IMR-90 (cell line): ENCODE results near the gene LRRC26. TPM values are rescaled to one million over a fixed set of nuclear protein-coding genes. Genes with fewer than 3 reads are reported as not detected.
A peak's percentile ranks its signal among the peaks of the same experiment; 100 is the strongest.

ENCODE experiments used
- ATAC-seq: fragments of 200-7000 bp; cut with Tn5 transposase; 2 replicates; pipeline ENCODE4 v1.9.1; 2020; ENCODE audit warnings: low read depth, mild to moderate bottlenecking, moderate library complexity
- BruUV-seq: library from RNA; stranded (reverse); fragments of 400-500 nt; replicated peaks from 2 replicates; lab custom pipeline; 2021; lab: Mats Ljungman, UMichigan
- CTCF ChIA-PET: fragments of 300-600 bp; formaldehyde crosslinking; extraction: SDS; loops from one replicate; lab custom pipeline; 2021; ENCODE audit warnings: antibody characterized with exemption; lab: Yijun Ruan, JAX
- POLR2A ChIA-PET: fragments of 300-600 bp; sonication (Branson Sonifier 250); formaldehyde crosslinking; loops from one replicate; lab custom pipeline; 2022; ENCODE audit warnings: antibody characterized with exemption; ENCODE audit not compliant: unreplicated experiment; lab: Charles Lee
- DNase-seq: peaks from one replicate; pipeline ENCODE4 v3.0.0; 2013
- H2AFZ ChIP-seq: replicated peaks from 2 replicates; pipeline ENCODE3; 2013; ENCODE audit warnings: low read length, mild to moderate bottlenecking; ENCODE audit not compliant: poor library complexity
- H2AK5ac ChIP-seq: 2 replicates; pipeline ENCODE4 v1.6.1; 2013; ENCODE audit warnings: low read depth, low read length, inconsistent platforms
- H2AK9ac ChIP-seq: replicated peaks from 2 replicates; pipeline ENCODE3; 2013; ENCODE audit warnings: mild to moderate bottlenecking, low read depth, low read length, moderate library complexity; ENCODE audit not compliant: poor library complexity
- H2BK120ac ChIP-seq: 2 replicates; pipeline ENCODE4 v1.6.1; 2013; ENCODE audit warnings: low read depth, low read length, inconsistent platforms
- H2BK15ac ChIP-seq: 3 replicates; pipeline ENCODE4 v1.6.1; 2013; ENCODE audit warnings: low read depth, low read length, inconsistent platforms
- H2BK20ac ChIP-seq: 2 replicates; pipeline ENCODE4 v1.6.1; 2013; ENCODE audit warnings: low read depth, mild to moderate bottlenecking, inconsistent platforms, low read length, moderate library complexity
- H2BK5ac ChIP-seq: 2 replicates; pipeline ENCODE4 v1.6.1; 2013; ENCODE audit warnings: mild to moderate bottlenecking, low read depth, low read length, inconsistent platforms; ENCODE audit not compliant: poor library complexity, severe bottlenecking
- H3K14ac ChIP-seq: replicated peaks from 2 replicates; pipeline ENCODE4 v1.6.1; 2013; ENCODE audit warnings: low read depth, low read length, inconsistent platforms
- H3K18ac ChIP-seq: 2 replicates; pipeline ENCODE4 v1.6.1; 2013; ENCODE audit warnings: low read depth, low read length, control low read depth
- H3K23ac ChIP-seq: 2 replicates; pipeline ENCODE4 v1.6.1; 2013; ENCODE audit warnings: low read depth, low read length, inconsistent platforms
- H3K27ac ChIP-seq: 2 replicates; pipeline ENCODE4 v1.5.1; 2013; ENCODE audit warnings: mild to moderate bottlenecking, control low read depth, low read length; ENCODE audit not compliant: insufficient read depth
- H3K27me3 ChIP-seq: 2 replicates; pipeline ENCODE4 v1.6.1; 2013; ENCODE audit warnings: low read length; ENCODE audit not compliant: control insufficient read depth, insufficient read depth
- H3K36me3 ChIP-seq: 2 replicates; pipeline ENCODE4 v1.6.1; 2013; ENCODE audit warnings: low read length, mixed read lengths; ENCODE audit not compliant: control insufficient read depth, insufficient read depth
- H3K4ac ChIP-seq: 2 replicates; pipeline ENCODE4 v1.6.1; 2013; ENCODE audit warnings: low read depth, low read length, inconsistent platforms
- H3K4me1 ChIP-seq: 2 replicates; pipeline ENCODE4 v1.6.1; 2013; ENCODE audit warnings: low read length, mixed read lengths; ENCODE audit not compliant: control insufficient read depth, insufficient read depth
- H3K4me2 ChIP-seq: 2 replicates; pipeline ENCODE4 v1.6.1; 2013; ENCODE audit warnings: low read depth, mild to moderate bottlenecking, control low read depth, low read length, moderate library complexity
- H3K4me3 ChIP-seq: 2 replicates; pipeline ENCODE4 v1.5.1; 2013; ENCODE audit warnings: low read depth, mild to moderate bottlenecking, control low read depth, low read length, moderate library complexity; ENCODE audit not compliant: insufficient read depth
- H3K56ac ChIP-seq: 2 replicates; pipeline ENCODE4 v1.6.1; 2013; ENCODE audit warnings: low read length, inconsistent platforms; ENCODE audit not compliant: insufficient read depth; ENCODE audit errors: extremely low read depth
- H3K79me1 ChIP-seq, 2 experiments: 2 replicates each; pipeline ENCODE4 v1.6.1; 2013; ENCODE audit warnings: low read length in 2 of 2, inconsistent platforms in 1 of 2, low read depth in 1 of 2
- H3K9ac ChIP-seq: 2 replicates; pipeline ENCODE4 v1.6.1; 2013; ENCODE audit warnings: low read depth, low read length, control low read depth
- H3K9me1 ChIP-seq: 2 replicates; pipeline ENCODE4 v1.6.1; 2013; ENCODE audit warnings: low read length, inconsistent platforms; ENCODE audit not compliant: insufficient read depth
- H3K9me3 ChIP-seq: 2 replicates; pipeline ENCODE4 v1.6.1; 2013; ENCODE audit warnings: low read length; ENCODE audit not compliant: control insufficient read depth, insufficient read depth
- H4K20me1 ChIP-seq: 2 replicates; pipeline ENCODE4 v1.6.1; 2013; ENCODE audit warnings: low read length, inconsistent platforms; ENCODE audit not compliant: insufficient read depth
- H4K5ac ChIP-seq: 2 replicates; pipeline ENCODE4 v1.6.1; 2013; ENCODE audit warnings: mild to moderate bottlenecking, low read depth, low read length, control low read depth
- H4K8ac ChIP-seq, 2 experiments: 2 replicates each; pipeline ENCODE4 v1.6.1; 2013; ENCODE audit warnings: low read depth in 2 of 2, low read length in 2 of 2, control low read depth in 1 of 2, inconsistent platforms in 1 of 2
- H4K91ac ChIP-seq: 2 replicates; pipeline ENCODE4 v1.6.1; 2013; ENCODE audit warnings: low read depth, low read length, inconsistent platforms; ENCODE audit not compliant: insufficient read depth
- BHLHE40 ChIP-seq: fragments of 150-350 bp; IDR thresholded peaks from 2 replicates; pipeline ENCODE4 v1.6.1; 2016; ENCODE audit warnings: mild to moderate bottlenecking, low read depth, low read length
- CHD1 ChIP-seq: IDR thresholded peaks from 2 replicates; pipeline ENCODE4 v1.6.1; 2012; ENCODE audit warnings: low read depth, low read length, improper control_type of control experiment
- FOS ChIP-seq: fragments of 150-350 bp; IDR thresholded peaks from 2 replicates; pipeline ENCODE4 v1.6.1; 2016; ENCODE audit warnings: low read depth, low read length
- NFE2L2 ChIP-seq: fragments of 150-350 bp; IDR thresholded peaks from 2 replicates; pipeline ENCODE4 v1.6.1; 2016; ENCODE audit warnings: low read depth, mild to moderate bottlenecking, low read length
- POLR2A ChIP-seq: IDR thresholded peaks from 2 replicates; pipeline ENCODE4 v1.6.1; 2012; ENCODE audit warnings: mild to moderate bottlenecking, low read depth, low read length
- RAD21 ChIP-seq: IDR thresholded peaks from 2 replicates; pipeline ENCODE4 v1.6.1; 2012; ENCODE audit warnings: low read length, improper control_type of control experiment
- RCOR1 ChIP-seq: IDR thresholded peaks from 2 replicates; pipeline ENCODE4 v1.6.1; 2012; ENCODE audit warnings: mild to moderate bottlenecking, low read length, improper control_type of control experiment; ENCODE audit not compliant: insufficient replicate concordance
- WGBS, 2 experiments: methylation state at CpG; one replicate each; pipeline versions ENCODE4 v1.1.5 to v1.1.7; 2013; ENCODE audit warnings: missing lambda C conversion rate in 2 of 2; ENCODE audit not compliant: insufficient read length in 1 of 2; ENCODE audit errors: extremely low coverage in 2 of 2; 5-methylcytosine and 5-hydroxymethylcytosine counted together
- dilution Hi-C: fragments of 300-500 bp; cut with HindIII; formaldehyde crosslinking; loops from one replicate; pipeline ENCODE4 v1.14.3; 2018; ENCODE audit warnings: low sequenced_read_pairs; ENCODE audit not compliant: unreplicated experiment
- in situ Hi-C: fragments of 300-500 bp; cut with MboI; formaldehyde crosslinking; loops from 3 replicates; pipeline ENCODE4 v1.14.3; 2019; ENCODE audit warnings: low sequenced_read_pairs, inconsistent platforms, mixed read lengths
- intact Hi-C: fragments of 100-400 bp; cut with micrococcal nuclease; formaldehyde crosslinking; loops from 2 replicates; pipeline ENCODE4 v1.10.0; 2022
- polyA plus RNA-seq, 3 experiments: library from polyadenylated mRNA; depleted of rRNA; stranded (reverse); fragments of >200 nt; gene quantifications; 2 replicates each; pipeline ENCODE4 v1.2.3, GENCODE V29; 2012; ENCODE audit warnings: low replicate concordance in 1 of 3
- total RNA-seq: library from RNA; depleted of rRNA; stranded (reverse); fragments of >200 nt; gene quantifications from 2 replicates; pipeline ENCODE4 v1.2.3, GENCODE V29; 2012
- TF ChIP-seq, protein P1 (sequence below): fragments of 150-350 bp; IDR thresholded peaks from 2 replicates; pipeline ENCODE4 v1.6.1; 2017; ENCODE audit warnings: mild to moderate bottlenecking, antibody characterized with exemption, low read length, low read depth
- TF ChIP-seq, protein P2 (sequence below): fragments of 150-350 bp; IDR thresholded peaks from 2 replicates; pipeline ENCODE4 v1.6.1; 2016; ENCODE audit warnings: low read depth, mild to moderate bottlenecking, low read length, moderate library complexity, borderline replicate concordance

LRRC26 gene
- total and polyA plus RNA-seq, 2 of the 4 experiments (the other 2 are of a cell fraction): not detected

DNA sequence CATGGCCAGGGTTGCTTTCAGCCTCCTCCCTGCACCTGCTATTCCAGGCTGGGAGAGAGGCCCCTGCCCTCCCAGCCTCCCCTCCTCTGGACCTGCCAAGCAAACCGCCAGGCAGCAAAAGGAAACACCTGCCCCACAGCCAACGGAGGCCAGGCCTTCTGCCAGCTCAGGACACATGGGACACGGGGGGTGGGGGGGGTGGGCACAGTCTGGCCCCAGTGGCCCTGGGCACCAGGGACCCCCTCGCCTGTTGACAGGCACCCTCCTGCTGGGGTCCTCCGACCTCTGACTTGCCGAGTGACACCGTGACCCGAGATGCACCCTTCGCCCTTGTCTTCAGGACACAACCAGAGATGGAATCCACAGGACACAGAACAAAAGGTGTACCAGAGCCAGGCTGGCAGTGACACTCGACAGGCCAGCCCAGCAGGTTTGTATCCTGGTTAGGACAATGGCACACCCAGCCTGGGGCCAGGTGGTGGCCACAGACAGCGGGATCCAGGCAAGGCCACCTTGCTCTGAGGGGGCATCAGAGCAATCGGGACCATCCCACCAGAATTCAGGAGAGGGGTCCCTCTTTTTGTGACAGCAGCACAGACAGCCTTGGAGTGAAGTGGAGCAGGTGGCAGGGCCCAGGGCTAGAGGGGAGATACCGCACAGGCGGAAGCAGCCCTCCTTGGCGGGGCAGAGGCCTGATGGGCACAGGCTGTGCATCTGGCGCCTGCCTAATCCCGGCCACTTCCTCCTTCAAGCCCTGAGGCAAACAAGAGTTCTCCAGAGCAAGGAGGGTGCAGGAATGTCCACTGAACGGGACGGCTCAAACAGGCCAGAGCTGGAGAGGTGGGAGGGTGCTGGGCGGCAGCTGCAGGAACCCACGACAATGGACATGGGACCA is 3.3 kb upstream of the LRRC26 start:
- dilution Hi-C loops: no loop called here
- Histone ChIP-seq H4K20me1 (no peaks in the 10 kb centered on the region), H3K4me2 (no peak overlapping the region), H4K91ac (no peak overlapping the region), H3K14ac (no peak overlapping the region), H3K4me3 (no peak overlapping the region), H2AK9ac (no peak overlapping the region), H3K9ac (no peak overlapping the region), H3K23ac (no peak overlapping the region), H2BK20ac (no peak overlapping the region), H3K4ac (no peak overlapping the region), H3K18ac (no peak overlapping the region), H3K27me3 (peaks cover 40% of the 10 kb centered on the region), H2BK5ac (no peak overlapping the region), H3K9me1 (no peaks in the 10 kb centered on the region), H2BK15ac (no peak overlapping the region), H3K4me1 (peaks cover 4% of the 10 kb centered on the region), H4K8ac (no peak overlapping the region), H4K5ac (no peak overlapping the region), H3K56ac (no peak overlapping the region), H3K27ac (no peak overlapping the region), H3K9me3 (no peaks in the 10 kb centered on the region), H3K36me3 (peaks cover 5% of the 10 kb centered on the region; the same call in 1 of the 2 replicates), H3K79me1 (no peaks in the 10 kb centered on the region), H2BK120ac (no peak overlapping the region), H2AFZ (peak overlapping the region; percentile 21), H2AK5ac (no peak overlapping the region)
- intact Hi-C loops: no loop called here
- BruUV-seq: no TSS peak
- in situ Hi-C loops: no loop called here
- no peak for TF ChIP-seq BHLHE40
- TF ChIP-seq FOS: no peak
- TF ChIP-seq, protein P1, sequence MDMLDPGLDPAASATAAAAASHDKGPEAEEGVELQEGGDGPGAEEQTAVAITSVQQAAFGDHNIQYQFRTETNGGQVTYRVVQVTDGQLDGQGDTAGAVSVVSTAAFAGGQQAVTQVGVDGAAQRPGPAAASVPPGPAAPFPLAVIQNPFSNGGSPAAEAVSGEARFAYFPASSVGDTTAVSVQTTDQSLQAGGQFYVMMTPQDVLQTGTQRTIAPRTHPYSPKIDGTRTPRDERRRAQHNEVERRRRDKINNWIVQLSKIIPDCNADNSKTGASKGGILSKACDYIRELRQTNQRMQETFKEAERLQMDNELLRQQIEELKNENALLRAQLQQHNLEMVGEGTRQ: no peak
- no peak for TF ChIP-seq POLR2A
- TF ChIP-seq, protein P2, sequence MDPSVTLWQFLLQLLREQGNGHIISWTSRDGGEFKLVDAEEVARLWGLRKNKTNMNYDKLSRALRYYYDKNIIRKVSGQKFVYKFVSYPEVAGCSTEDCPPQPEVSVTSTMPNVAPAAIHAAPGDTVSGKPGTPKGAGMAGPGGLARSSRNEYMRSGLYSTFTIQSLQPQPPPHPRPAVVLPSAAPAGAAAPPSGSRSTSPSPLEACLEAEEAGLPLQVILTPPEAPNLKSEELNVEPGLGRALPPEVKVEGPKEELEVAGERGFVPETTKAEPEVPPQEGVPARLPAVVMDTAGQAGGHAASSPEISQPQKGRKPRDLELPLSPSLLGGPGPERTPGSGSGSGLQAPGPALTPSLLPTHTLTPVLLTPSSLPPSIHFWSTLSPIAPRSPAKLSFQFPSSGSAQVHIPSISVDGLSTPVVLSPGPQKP: no peak
- TF ChIP-seq CHD1: no peak
- TF ChIP-seq NFE2L2: no peak
- TF ChIP-seq RAD21: no peak
- TF ChIP-seq RCOR1: no peak
- ChIA-PET CTCF (no interaction called here), POLR2A (no interaction called here)
- no peak for DNase-seq
- WGBS, 2 experiments: 69% methylated on average over 11 of the region's 21 CpGs; no CpG with 5 or more reads in 1 of the 2 experiments
- ATAC-seq: no peak
